ENCODE data around the gene MBD3L2.
"Not testable (repeated sequence)": the region's sequence is repeated elsewhere in the genome, so short reads cannot be mapped to it uniquely, and the experiment has no call there.

The MBD3L2 gene

DNA sequence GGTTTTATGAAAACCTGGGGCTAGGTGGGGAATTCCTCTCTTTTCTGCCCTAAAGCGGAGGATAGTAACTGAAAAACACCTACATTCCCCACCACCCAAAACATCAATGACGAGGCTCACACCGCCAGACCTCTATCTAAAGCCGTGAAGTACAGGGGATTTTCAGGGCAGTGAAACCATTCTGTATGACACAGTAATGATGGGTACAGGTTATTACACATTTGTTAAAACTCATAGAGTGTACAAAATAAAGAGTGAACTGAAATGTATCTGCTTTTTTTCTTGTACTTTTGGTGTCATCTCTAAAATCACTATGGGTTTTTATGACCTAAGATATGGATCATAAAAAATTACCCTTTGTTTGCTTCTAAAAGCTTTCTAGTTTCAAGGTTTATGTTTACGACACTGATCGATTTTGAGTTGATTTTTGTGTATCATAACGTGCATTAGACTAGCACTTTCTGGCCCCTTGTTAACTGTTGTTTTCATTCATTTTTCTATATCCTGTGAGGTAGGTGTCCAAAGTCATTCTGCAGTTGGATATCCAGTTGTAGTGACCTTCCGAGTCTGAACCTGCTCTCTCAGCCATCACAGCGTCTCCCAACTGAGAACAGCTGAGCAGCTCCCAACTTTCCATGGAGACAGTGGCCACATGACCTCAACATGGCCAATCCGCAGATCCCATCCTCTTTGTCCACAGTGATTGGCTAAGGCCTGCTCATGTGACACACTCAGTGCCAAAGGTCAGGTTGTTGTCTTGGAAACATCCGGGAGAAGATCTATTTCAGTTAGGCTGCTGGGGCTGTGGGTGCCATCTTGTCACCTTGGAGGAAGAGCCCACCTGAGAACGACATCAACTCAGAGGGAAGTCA is 38.2 kb upstream of the MBD3L2 start:
- DNase-seq (ENCODE audit: low spot score): no peak
- TF ChIP-seq, protein P1, sequence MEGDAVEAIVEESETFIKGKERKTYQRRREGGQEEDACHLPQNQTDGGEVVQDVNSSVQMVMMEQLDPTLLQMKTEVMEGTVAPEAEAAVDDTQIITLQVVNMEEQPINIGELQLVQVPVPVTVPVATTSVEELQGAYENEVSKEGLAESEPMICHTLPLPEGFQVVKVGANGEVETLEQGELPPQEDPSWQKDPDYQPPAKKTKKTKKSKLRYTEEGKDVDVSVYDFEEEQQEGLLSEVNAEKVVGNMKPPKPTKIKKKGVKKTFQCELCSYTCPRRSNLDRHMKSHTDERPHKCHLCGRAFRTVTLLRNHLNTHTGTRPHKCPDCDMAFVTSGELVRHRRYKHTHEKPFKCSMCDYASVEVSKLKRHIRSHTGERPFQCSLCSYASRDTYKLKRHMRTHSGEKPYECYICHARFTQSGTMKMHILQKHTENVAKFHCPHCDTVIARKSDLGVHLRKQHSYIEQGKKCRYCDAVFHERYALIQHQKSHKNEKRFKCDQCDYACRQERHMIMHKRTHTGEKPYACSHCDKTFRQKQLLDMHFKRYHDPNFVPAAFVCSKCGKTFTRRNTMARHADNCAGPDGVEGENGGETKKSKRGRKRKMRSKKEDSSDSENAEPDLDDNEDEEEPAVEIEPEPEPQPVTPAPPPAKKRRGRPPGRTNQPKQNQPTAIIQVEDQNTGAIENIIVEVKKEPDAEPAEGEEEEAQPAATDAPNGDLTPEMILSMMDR (IDR thresholded peaks at IDR 0.05; ENCODE audit: extremely low read depth, missing control alignments): no peak

DNA sequence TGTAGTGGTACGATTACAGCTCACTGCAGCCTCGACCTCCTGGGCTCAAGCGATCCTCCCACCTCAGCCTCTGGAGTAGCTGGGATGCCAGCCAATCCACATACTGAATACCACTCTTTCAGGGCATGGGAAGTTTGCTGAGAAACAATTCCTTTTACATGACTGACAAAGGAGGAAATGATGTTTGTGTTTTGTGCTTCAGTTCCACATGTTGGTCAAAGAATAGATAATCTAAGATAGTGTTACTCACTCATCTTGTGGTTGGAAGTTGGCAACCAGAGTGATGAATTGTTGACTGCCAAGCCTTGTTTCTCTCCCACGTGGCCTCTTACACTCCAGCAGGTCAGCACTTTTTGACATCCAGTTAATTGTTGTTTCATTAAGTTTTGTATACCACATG is 35.4 kb upstream of the MBD3L2 start:
- DNase-seq (ENCODE audit: low spot score): no peak
- TF ChIP-seq, protein P1 (IDR thresholded peaks at IDR 0.05; ENCODE audit: extremely low read depth, missing control alignments): no peak

DNA sequence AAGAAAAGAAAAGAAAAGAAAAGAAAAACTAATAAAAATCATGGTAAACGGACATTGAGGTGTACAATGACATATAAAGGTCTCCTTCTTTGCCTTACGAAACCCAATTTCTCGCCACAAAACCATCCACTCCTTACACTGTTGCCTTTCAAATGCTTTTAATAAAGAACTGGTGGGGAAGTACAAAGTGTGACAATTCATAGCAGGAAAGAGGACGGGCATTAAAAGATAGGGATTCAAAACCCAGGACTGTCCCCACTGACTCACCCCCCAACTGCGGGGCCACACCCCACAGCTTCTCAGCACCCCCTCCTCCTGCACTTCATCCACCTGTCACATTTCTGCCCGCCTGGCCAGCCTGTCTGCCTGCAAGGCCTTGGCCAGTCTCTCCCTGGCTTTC is 30.3 kb upstream of the MBD3L2 start:
- DNase-seq (ENCODE audit: low spot score): no peak
- TF ChIP-seq, protein P1 (IDR thresholded peaks at IDR 0.05; ENCODE audit: extremely low read depth, missing control alignments): no peak

DNA sequence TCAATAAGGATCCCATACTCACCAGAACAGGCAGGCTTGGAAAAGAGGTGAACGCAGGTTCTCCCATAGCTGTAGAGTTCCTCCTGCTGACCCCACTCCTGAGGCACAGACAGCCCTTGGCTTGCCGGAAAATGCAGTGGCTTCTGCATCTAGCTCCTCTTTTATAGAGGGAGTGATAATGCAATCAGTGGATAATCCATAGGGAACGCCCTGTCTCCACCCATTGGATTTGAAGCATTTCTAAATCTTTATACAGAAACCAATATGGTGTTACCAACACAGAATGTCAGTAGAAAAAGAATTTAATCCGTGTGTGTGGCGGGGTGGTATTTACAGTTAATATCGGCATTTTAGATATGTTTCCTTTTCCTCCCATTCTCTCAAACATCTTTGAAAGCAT is 27.8 kb upstream of the MBD3L2 start, which contains the start of gene MBD3L2B:
MBD3L2B (minus strand) TSS at position 101 of the 400 bp plus-strand sequence; CDS start at position 67, 34 bp downstream.
- DNase-seq (ENCODE audit: low spot score): not testable (repeated sequence)

DNA sequence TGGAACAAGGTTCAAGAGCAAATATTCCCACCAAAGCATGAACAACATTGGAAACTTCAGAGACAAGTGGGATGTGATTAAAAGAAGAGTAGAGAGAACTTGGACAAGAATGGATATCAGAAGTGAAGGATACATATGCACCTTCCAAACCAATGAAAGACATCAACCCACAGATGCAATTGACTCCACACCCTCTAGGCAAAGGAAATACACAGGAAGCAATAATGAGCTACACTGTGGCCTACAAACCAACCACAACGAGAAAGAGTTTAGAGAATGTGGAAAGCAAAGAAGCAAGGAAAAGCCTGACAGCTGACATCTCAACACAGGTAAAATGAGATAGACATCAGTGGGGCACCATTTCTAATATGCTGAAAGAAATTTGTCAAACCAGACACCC is 20.3 kb upstream of the MBD3L2 start:
- not testable (repeated sequence) for DNase-seq (ENCODE audit: low spot score)

DNA sequence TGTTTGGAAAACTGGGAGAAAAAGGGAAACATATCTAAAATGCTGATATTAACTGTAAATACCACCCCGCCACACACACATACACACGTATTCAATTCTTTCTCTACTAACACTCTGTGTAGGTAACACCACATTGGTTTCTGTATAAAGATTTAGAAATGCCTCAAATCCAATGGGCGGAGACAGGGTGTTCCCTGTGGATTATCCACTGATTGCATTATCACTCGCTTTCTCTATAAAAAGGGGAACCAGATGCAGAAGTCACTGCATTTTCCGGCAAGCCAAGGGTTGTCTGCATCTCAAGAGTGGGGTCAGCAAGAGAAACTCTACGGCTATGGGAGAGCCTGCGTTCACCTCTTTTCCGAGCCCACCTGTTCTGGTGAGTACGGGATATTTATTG is 18.8 kb upstream of the MBD3L2 start, which contains the start of gene MBD3L5:
MBD3L5 (plus strand) TSS at position 301 of the 400 bp plus-strand sequence; CDS start at position 335, 34 bp downstream.
- DNase-seq (ENCODE audit: low spot score): not testable (repeated sequence)

DNA sequence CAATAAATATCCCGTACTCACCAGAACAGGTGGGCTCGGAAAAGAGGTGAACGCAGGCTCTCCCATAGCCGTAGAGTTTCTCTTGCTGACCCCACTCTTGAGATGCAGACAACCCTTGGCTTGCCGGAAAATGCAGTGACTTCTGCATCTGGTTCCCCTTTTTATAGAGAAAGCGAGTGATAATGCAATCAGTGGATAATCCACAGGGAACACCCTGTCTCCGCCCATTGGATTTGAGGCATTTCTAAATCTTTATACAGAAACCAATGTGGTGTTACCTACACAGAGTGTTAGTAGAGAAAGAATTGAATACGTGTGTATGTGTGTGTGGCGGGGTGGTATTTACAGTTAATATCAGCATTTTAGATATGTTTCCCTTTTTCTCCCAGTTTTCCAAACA is 9.0 kb upstream of the MBD3L2 start, which contains the start of gene MBD3L4:
MBD3L4 (minus strand) TSS at position 101 of the 400 bp plus-strand sequence; CDS start at position 66, 35 bp downstream.
- DNase-seq (ENCODE audit: low spot score): not testable (repeated sequence)

DNA sequence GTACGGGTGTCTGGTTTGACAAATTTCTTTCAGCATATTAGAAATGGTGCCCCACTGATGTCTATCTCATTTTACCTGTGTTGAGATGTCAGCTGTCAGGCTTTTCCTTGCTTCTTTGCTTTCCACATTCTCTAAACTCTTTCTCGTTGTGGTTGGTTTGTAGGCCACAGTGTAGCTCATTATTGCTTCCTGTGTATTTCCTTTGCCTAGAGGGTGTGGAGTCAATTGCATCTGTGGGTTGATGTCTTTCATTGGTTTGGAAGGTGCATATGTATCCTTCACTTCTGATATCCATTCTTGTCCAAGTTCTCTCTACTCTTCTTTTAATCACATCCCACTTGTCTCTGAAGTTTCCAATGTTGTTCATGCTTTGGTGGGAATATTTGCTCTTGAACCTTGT is 7.6 kb upstream of the MBD3L2 start:
- DNase-seq (ENCODE audit: low spot score): not testable (repeated sequence)

DNA sequence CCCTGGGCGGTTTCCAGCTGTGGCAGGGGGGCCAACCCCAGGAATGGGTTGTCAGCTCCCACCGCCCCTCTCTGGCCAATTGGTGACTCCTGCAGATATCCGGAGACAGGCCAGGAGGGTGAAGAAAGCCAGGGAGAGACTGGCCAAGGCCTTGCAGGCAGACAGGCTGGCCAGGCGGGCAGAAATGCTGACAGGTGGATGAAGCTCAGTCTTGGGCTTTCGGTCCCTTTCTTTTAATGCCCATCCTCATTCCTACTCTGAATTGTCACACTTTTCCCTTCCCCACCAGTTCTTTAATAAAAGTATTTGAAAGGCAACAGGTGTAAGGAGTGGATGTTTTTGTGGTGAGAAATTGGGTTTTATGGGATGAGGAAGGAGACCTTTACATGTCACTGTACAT is 2.3 kb downstream of the MBD3L2 start:
- DNase-seq (ENCODE audit: low spot score): not testable (repeated sequence)

DNA sequence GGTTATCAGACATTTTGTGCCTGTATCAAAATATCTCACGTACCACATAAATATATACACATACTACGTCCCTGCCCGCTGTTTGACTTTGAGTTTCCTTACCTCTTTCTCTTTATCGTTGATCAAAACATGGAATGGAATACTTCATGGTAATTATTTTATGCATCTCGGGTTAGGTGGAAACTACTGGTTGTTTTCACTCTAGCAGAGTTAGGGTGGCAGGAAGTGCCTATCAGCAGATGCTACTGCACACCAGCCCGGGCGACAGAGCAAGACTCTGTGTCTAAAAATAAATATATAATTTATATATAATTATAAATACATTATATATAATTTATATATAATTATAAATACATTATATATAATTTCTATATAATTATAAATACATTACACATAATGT is 3.8 kb downstream of the MBD3L2 start:
- DNase-seq (ENCODE audit: low spot score): not testable (repeated sequence)

DNA sequence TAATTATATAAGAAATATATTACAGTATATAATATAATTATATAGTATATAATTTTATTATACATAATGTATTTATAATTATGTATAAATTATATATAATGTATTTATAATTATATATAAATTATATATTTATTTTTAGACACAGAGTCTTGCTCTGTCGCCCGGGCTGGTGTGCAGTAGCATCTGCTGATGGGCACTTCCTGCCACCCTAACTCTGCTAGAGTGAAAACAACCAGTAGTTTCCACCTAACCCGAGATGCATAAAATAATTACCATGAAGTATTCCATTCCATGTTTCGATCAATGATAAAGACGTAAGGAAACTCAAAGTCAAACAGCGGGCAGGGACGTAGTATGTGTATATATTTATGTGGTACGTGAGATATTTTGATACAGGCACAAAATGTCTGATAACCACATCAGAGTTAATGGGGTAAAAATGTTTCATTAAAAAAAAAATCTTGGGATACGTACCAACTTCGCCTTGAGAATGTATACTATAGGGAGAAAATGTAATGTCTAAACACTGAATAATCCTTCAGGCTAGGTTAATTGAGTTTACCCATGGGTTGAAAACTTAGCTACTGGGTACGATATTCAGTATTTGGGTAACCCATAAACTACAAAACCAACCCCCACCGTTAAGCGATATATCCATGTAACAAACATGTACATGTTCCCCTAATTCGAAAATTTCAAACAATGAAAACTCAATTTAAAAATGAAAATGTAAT is 5.7 kb downstream of the MBD3L2 start:
- not testable (repeated sequence) for DNase-seq (ENCODE audit: low spot score)

DNA sequence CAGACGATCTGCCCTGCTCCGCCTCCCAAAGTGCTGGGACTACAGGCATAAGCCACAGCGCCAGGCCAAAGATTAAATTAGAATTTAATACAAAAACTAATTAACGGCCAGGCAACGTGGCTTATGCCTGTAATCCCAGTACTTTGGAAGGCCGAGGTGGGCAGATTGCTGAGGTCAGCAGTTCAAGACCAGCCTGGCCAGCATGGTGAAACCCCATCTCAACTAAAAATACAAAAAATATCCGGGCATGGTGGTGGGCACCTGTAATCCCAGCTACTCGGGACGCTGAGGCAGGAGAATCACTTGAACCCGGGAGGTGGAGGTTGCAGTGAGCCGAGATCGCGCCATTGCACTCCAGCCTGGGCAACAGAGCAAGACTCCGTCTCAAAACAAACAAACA is 6.6 kb downstream of the MBD3L2 start:
- not testable (repeated sequence) for DNase-seq (ENCODE audit: low spot score)

DNA sequence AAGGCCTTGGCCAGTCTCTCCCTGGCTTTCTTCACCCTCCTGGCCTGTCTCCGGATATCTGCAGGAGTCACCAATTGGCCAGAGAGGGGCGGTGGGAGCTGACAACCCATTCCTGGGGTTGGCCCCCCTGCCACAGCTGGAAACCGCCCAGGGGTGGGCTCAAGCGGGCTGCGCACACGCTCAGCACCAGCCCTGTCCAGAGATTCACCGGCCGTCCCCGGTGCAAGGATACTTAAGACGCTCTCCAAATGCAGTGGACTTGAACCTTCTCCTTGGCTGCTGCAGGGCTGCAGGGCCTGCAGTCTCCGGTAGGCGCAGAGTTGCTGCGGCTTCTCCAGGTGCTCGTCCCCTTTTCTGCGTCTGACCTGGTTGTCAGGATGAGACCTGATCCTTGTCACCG is 7.2 kb downstream of the MBD3L2 start:
- not testable (repeated sequence) for DNase-seq (ENCODE audit: low spot score)

DNA sequence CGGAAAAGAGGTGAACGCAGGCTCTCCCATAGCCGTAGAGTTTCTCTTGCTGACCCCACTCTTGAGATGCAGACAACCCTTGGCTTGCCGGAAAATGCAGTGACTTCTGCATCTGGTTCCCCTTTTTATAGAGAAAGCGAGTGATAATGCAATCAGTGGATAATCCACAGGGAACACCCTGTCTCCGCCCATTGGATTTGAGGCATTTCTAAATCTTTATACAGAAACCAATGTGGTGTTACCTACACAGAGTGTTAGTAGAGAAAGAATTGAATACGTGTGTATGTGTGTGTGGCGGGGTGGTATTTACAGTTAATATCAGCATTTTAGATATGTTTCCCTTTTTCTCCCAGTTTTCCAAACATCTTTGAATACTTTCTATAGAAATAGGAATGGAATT is 9.5 kb downstream of the MBD3L2 start, which contains the start of gene MBD3L3:
MBD3L3 (minus strand) TSS at position 101 of the 400 bp plus-strand sequence; CDS start at position 30, 71 bp downstream.
- DNase-seq (ENCODE audit: low spot score): not testable (repeated sequence)

DNA sequence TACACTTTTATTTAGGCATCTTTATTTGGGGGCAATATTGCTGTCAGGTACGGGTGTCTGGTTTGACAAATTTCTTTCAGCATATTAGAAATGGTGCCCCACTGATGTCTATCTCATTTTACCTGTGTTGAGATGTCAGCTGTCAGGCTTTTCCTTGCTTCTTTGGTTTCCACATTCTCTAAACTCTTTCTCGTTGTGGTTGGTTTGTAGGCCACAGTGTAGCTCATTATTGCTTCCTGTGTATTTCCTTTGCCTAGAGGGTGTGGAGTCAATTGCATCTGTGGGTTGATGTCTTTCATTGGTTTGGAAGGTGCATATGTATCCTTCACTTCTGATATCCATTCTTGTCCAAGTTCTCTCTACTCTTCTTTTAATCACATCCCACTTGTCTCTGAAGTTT is 10.9 kb downstream of the MBD3L2 start:
- DNase-seq (ENCODE audit: low spot score): not testable (repeated sequence)

All from GM20000 (cell line).